Measurements from ENCODE around the gene GOLGA8N.

Gene GOLGA8N

DNA sequence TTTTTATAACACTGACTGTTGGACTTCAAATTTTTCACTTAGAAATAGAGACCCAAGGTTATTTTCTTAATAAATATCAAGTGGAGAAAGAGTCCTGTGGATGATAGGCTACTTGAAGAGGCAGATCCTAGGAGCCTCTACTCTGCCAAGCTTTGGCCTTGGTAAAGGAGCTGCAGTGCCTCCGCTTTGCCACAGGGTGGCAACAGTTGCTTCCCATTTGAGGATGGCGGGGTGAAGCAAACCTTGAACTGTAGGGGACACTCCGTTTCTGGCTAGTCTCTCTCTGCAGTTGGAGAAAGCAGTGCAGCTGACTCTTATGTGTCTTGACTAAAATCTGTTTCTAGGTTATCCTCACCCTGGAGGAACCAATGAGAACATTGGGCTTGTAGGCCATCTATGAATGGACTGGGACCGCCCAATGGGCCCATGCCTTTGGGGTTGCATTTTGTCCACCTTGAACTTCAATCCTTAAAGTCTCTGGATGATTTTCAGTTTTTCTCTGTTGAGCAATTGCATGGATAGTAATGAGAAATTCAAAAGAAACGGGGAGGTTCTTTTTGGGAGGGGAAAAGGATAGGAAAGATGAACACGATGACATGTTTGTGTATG, 58.1 kb downstream of the GOLGA8N start:
- DNase-seq (ENCODE audit: low read depth, low spot score) = no peak

DNA sequence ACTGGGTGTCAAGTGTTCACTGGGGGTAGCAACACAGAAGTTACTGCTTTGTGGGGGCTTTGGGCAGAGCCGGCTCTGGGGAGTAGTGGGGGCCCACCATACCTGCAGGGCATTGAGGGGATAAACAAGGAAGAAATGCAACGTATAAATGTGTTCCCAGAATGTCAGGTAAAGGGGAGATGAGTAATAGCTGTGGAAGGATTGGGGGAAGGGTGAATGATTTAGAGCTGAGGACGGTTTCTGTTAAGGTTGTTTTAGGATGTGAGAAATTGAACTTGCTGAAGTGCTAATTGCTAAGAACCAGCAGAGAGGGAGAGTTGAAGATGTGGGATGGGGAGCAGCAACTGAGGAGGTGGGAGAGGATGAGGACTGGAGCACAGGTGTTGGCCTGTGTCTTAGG, 58.9 kb downstream of the GOLGA8N start:
- no peak for DNase-seq (ENCODE audit: low read depth, low spot score)

GRCh38 chr15:32656091-32656490, 62.8 kb downstream of the GOLGA8N start:
- DNase-seq (ENCODE audit: low read depth, low spot score) = no peak

GRCh38 chr15:32656496-32656895, 63.2 kb downstream of the GOLGA8N start:
- no peak for DNase-seq (ENCODE audit: low read depth, low spot score)
